Activated CD8-positive, alpha-beta memory T cell treated with anti-CD3 and anti-CD28 coated beads, Interleukin-2, amount 50 U/mL, for 4 hours (primary cell): ENCODE results near the gene GYPE.
"Not testable (repeated sequence)": the region's sequence is repeated elsewhere in the genome, so short reads cannot be mapped to it uniquely, and the experiment has no call there.

ENCODE experiments used
- DNase-seq: peaks from one replicate; pipeline ENCODE4 v3.0.0-alpha.2; 2020

Gene GYPE

GRCh38 chr4:143905440-143905839 lies at the start of gene GYPE:
TSS of gene GYPE (minus strand) at chr4:143905559. CDS start at chr4:143905507, 52 bp downstream.
- DNase-seq = not testable (repeated sequence)

- not testable (repeated sequence) for DNase-seq
Observed at GRCh38 chr4:143951458-143951972, 46.2 kb upstream of the GYPE start.

GRCh38 chr4:143950967-143951366 lies 45.6 kb upstream of the GYPE start:
- not testable (repeated sequence) for DNase-seq

- not testable (repeated sequence) for DNase-seq
Observed at GRCh38 chr4:143950185-143950584, 44.8 kb upstream of the GYPE start.

- not testable (repeated sequence) for DNase-seq
Observed at GRCh38 chr4:143947493-143947892, 42.1 kb upstream of the GYPE start.

GRCh38 chr4:143940708-143941107 lies 35.3 kb upstream of the GYPE start:
- not testable (repeated sequence) for DNase-seq

GRCh38 chr4:143939528-143939927 lies 34.2 kb upstream of the GYPE start:
- no peak for DNase-seq

GRCh38 chr4:143938890-143939289 lies 33.5 kb upstream of the GYPE start:
- not testable (repeated sequence) for DNase-seq

GRCh38 chr4:143921181-143921580 lies 15.8 kb upstream of the GYPE start:
- no peak for DNase-seq

GRCh38 chr4:143916485-143916884 lies 11.1 kb upstream of the GYPE start:
- DNase-seq = not testable (repeated sequence)

- DNase-seq = not testable (repeated sequence)
Observed at GRCh38 chr4:143912478-143912877, 7.1 kb upstream of the GYPE start.

GRCh38 chr4:143911528-143912417 lies 6.4 kb upstream of the GYPE start:
- peak; percentile 15 for DNase-seq

GRCh38 chr4:143910906-143911305 lies 5.5 kb upstream of the GYPE start:
- not testable (repeated sequence) for DNase-seq

- not testable (repeated sequence) for DNase-seq
Observed at GRCh38 chr4:143907811-143908210, 2.5 kb upstream of the GYPE start.

GRCh38 chr4:143904431-143904830 lies 928 bp downstream of the GYPE start:
- DNase-seq = not testable (repeated sequence)

GRCh38 chr4:143890323-143890722 lies 15.0 kb downstream of the GYPE start:
- not testable (repeated sequence) for DNase-seq

GRCh38 chr4:143888189-143888588 lies 17.2 kb downstream of the GYPE start:
- DNase-seq = not testable (repeated sequence)

- not testable (repeated sequence) for DNase-seq
Observed at GRCh38 chr4:143884965-143885364, 20.4 kb downstream of the GYPE start.

- DNase-seq = no peak
Observed at GRCh38 chr4:143883529-143883928, 21.8 kb downstream of the GYPE start.

- no peak for DNase-seq
Observed at GRCh38 chr4:143882892-143883291, 22.5 kb downstream of the GYPE start.

GRCh38 chr4:143879561-143879960 lies 25.8 kb downstream of the GYPE start:
- not testable (repeated sequence) for DNase-seq

- DNase-seq = not testable (repeated sequence)
Observed at GRCh38 chr4:143875357-143875756, 30.0 kb downstream of the GYPE start.

- not testable (repeated sequence) for DNase-seq
Observed at GRCh38 chr4:143870523-143871268, 34.7 kb downstream of the GYPE start.
